Neural crest cell (in vitro differentiated cells): ENCODE measurements around the gene VSIG10L. TPM values are rescaled to one million over a fixed set of nuclear protein-coding genes. Genes with fewer than 3 reads are reported as not detected.
A peak's percentile ranks its signal among the peaks of the same experiment; 100 is the strongest.

ENCODE experiments used
- DNase-seq: peaks from one replicate; pipeline ENCODE4 v3.0.0; 2021; ENCODE audit warnings: low read depth, mixed read lengths, low spot score
- H3K27ac Mint-ChIP-seq: one replicate; pipeline ENCODE4 v1.8.0; 2021; ENCODE audit warnings: mild to moderate bottlenecking, mixed read lengths; ENCODE audit not compliant: unreplicated experiment
- H3K27me3 Mint-ChIP-seq: 2 replicates; pipeline ENCODE4 v1.8.0; 2021; ENCODE audit warnings: low read depth, mild to moderate bottlenecking, mixed read lengths
- H3K36me3 Mint-ChIP-seq: 2 replicates; pipeline ENCODE4 v1.8.0; 2021; ENCODE audit warnings: low read depth, mild to moderate bottlenecking, mixed read lengths
- H3K4me1 Mint-ChIP-seq: 2 replicates; pipeline ENCODE4 v1.8.0; 2021; ENCODE audit warnings: mixed read lengths
- H3K4me3 Mint-ChIP-seq: one replicate; pipeline ENCODE4 v1.8.0; 2021; ENCODE audit warnings: mild to moderate bottlenecking, mixed read lengths
- H3K9me3 Mint-ChIP-seq: 2 replicates; pipeline ENCODE4 v1.8.0; 2021; ENCODE audit warnings: mixed read lengths
- CTCF ChIP-seq: fragments of 200-600 bp; sonication (generic); conservative IDR thresholded peaks from 2 replicates; pipeline ENCODE4 v1.5.0; 2021; ENCODE audit warnings: antibody characterized with exemption, mild to moderate bottlenecking
- total RNA-seq: library from RNA; stranded (reverse); gene quantifications from 2 replicates; pipeline ENCODE4 v1.2.1, GENCODE V29; 2021

The VSIG10L gene
- total RNA-seq, 1 donor from 2014 or later = 3.1 TPM

GRCh38 chr19:51372021-51372648 lies 30.2 kb upstream of the VSIG10L start:
- no peak for DNase-seq
- TF ChIP-seq CTCF = no peak
- peaks cover 11% of the 10 kb centered on the region for H3K4me1 Mint-ChIP-seq
- no peaks in the 10 kb centered on the region for H3K9me3 Mint-ChIP-seq
- no peaks in the 10 kb centered on the region for H3K27me3 Mint-ChIP-seq
- H3K4me3 Mint-ChIP-seq = no peak overlapping the region
- no peak overlapping the region for H3K27ac Mint-ChIP-seq
- H3K36me3 Mint-ChIP-seq = no peaks in the 10 kb centered on the region

GRCh38 chr19:51371186-51371690 lies 29.3 kb upstream of the VSIG10L start:
- no peak for DNase-seq

GRCh38 chr19:51370230-51370629 lies 28.3 kb upstream of the VSIG10L start:
- Mint-ChIP-seq H3K9me3 (no peaks in the 10 kb centered on the region), H3K36me3 (no peaks in the 10 kb centered on the region), H3K27ac (no peak overlapping the region), H3K27me3 (no peaks in the 10 kb centered on the region), H3K4me3 (peak overlapping the region; percentile 79), H3K4me1 (peaks cover 29% of the 10 kb centered on the region)
- no peak for DNase-seq
- no peak for TF ChIP-seq CTCF

More at GRCh38 chr19:51371186-51371690, 29.3 kb upstream of the VSIG10L start:
- peak overlapping the region; percentile 79 for H3K4me3 Mint-ChIP-seq
- H3K36me3 Mint-ChIP-seq = no peaks in the 10 kb centered on the region
- TF ChIP-seq CTCF = no peak
- no peaks in the 10 kb centered on the region for H3K27me3 Mint-ChIP-seq
- H3K4me1 Mint-ChIP-seq = peaks cover 19% of the 10 kb centered on the region
- no peak overlapping the region for H3K27ac Mint-ChIP-seq
- no peaks in the 10 kb centered on the region for H3K9me3 Mint-ChIP-seq

GRCh38 chr19:51368366-51369282 lies 26.7 kb upstream of the VSIG10L start, which contains the start of gene CLDND2:
CLDND2 (minus strand) TSS chr19:51369003; CDS start chr19:51368577, 426 bp downstream.
- no peaks in the 10 kb centered on the region for H3K36me3 Mint-ChIP-seq
- H3K27ac Mint-ChIP-seq = peak within 1 kb of the TSS; percentile 98
- no peak for DNase-seq
- no peaks in the 10 kb centered on the region for H3K9me3 Mint-ChIP-seq
- no peak for TF ChIP-seq CTCF
- H3K4me3 Mint-ChIP-seq = peak within 1 kb of the TSS; percentile 99
- H3K4me1 Mint-ChIP-seq = peaks cover 41% of the 10 kb centered on the region
- H3K27me3 Mint-ChIP-seq = no peaks in the 10 kb centered on the region

GRCh38 chr19:51367565-51368365 lies 25.8 kb upstream of the VSIG10L start:
- Mint-ChIP-seq H3K27me3 (no peaks in the 10 kb centered on the region), H3K9me3 (no peaks in the 10 kb centered on the region), H3K27ac (peak overlapping the region; percentile 99), H3K36me3 (no peaks in the 10 kb centered on the region), H3K4me1 (peaks cover 47% of the 10 kb centered on the region), H3K4me3 (peak overlapping the region; percentile 99)
- peak; percentile 99 for DNase-seq
- no peak for TF ChIP-seq CTCF
